Fibroblast of lung (primary cell): Measurements from ENCODE around the gene ZNF503. TPM values are rescaled to one million over a fixed set of nuclear protein-coding genes. Genes with fewer than 3 reads are reported as not detected.

ENCODE experiments used
- DNase-seq, 2 donors: peaks; one replicate each; pipeline versions ENCODE4 v3.0.0 to v3.0.0-alpha.2; 2010; ENCODE audit warnings: low read depth in 2 of 2
- H2AFZ ChIP-seq: 2 replicates; pipeline ENCODE4 v1.5.1; 2012; ENCODE audit warnings: low read length, control low read depth, inconsistent platforms
- H3K27ac ChIP-seq: 2 replicates; pipeline ENCODE4 v1.5.1; 2011; ENCODE audit warnings: low read length, control low read depth; ENCODE audit not compliant: insufficient read depth
- H3K27me3 ChIP-seq: 2 replicates; pipeline ENCODE4 v1.5.1; 2011; ENCODE audit warnings: mild to moderate bottlenecking, low read length; ENCODE audit not compliant: control insufficient read depth, insufficient read depth
- H3K36me3 ChIP-seq: 2 replicates; pipeline ENCODE4 v1.5.1; 2011; ENCODE audit warnings: low read length; ENCODE audit not compliant: control insufficient read depth, insufficient read depth
- H3K4me1 ChIP-seq: 2 replicates; pipeline ENCODE4 v1.5.1; 2011; ENCODE audit warnings: low read length; ENCODE audit not compliant: control insufficient read depth, insufficient read depth; ENCODE audit errors: extremely low read depth
- H3K4me2 ChIP-seq: 2 replicates; pipeline ENCODE4 v1.5.1; 2011; ENCODE audit warnings: low read length, control low read depth; ENCODE audit not compliant: insufficient read depth; ENCODE audit errors: extremely low read depth
- H3K4me3 ChIP-seq, 4 experiments: fragments of 200-600 bp in 1 of 4; sonication (generic) in 1 of 4; replicated peaks in 1 of 4; 2 replicates each; pipeline ENCODE4 v1.5.1; 2011 to 2016; ENCODE audit warnings: low read length in 4 of 4, low read depth in 3 of 4, mild to moderate bottlenecking in 3 of 4, control low read depth in 2 of 4, inconsistent platforms in 1 of 4, mixed read lengths in 1 of 4; ENCODE audit not compliant: insufficient read depth in 1 of 4; ENCODE audit errors: control extremely low read depth in 1 of 4
- H3K79me2 ChIP-seq: 2 replicates; pipeline ENCODE4 v1.5.1; 2012; ENCODE audit warnings: mild to moderate bottlenecking, low read length, inconsistent platforms; ENCODE audit not compliant: control insufficient read depth, insufficient read depth
- H3K9ac ChIP-seq: 2 replicates; pipeline ENCODE4 v1.5.1; 2011; ENCODE audit warnings: mild to moderate bottlenecking, low read length, control low read depth; ENCODE audit not compliant: insufficient read depth
- H3K9me3 ChIP-seq: 2 replicates; pipeline ENCODE4 v1.5.1; 2012; ENCODE audit warnings: low read depth, low read length; ENCODE audit not compliant: control insufficient read depth, insufficient read depth
- H4K20me1 ChIP-seq: 2 replicates; pipeline ENCODE4 v1.5.1; 2011; ENCODE audit warnings: low read length; ENCODE audit not compliant: control insufficient read depth, insufficient read depth; ENCODE audit errors: extremely low read depth
- CTCF ChIP-seq, 2 donors: IDR thresholded peaks in 1 of 2; conservative IDR thresholded peaks in 1 of 2; 1 replicate in 1 of 2; 2 replicates in 1 of 2; pipeline ENCODE4 v1.5.1; 2011 to 2012; ENCODE audit warnings: low read length in 2 of 2, control low read depth in 1 of 2, inconsistent platforms in 1 of 2, low read depth in 1 of 2, mild to moderate bottlenecking in 1 of 2
- EZH2 ChIP-seq: IDR thresholded peaks from 2 replicates; pipeline ENCODE4 v1.5.1; 2012; ENCODE audit warnings: low read length, control low read depth, mild to moderate bottlenecking; ENCODE audit errors: missing control alignments
- polyA plus RNA-seq, 2 donors: library from polyadenylated mRNA; depleted of rRNA in 1 of 2; stranded (reverse) in 1 of 2; unstranded in 1 of 2; fragments of >200 nt; gene quantifications; 2 replicates each; pipeline ENCODE4 v1.2.1, GENCODE V29; 2011 to 2012; ENCODE audit warnings: missing spikeins in 1 of 2
- total RNA-seq: library from RNA; depleted of rRNA; stranded (reverse); fragments of >200 nt; gene quantifications from 2 replicates; pipeline ENCODE4 v1.2.1, GENCODE V29; 2014

Gene ZNF503
- total and polyA plus RNA-seq, 2 donors (not counting 1 experiment from before 2014, with no cell fraction given): 4.9 to 7.1 TPM

DNA sequence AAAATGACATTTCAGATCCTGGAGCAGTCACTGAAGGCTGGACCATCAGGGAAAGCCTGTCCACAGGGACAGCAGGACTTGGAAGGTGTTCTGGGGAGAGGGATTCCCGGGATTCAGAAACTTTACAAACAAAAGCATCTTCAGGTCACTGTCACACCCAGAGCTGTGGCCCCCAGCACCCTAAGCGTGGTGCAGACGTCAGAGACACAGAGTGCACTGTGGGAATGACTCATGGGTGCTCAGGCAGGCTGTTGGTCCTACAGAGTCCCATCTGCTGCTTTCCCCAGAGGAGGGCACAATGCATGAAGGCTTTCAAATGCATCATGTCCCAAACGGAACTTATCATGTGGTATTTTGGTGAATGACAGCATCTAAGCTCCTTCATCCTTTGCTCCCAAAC, 16.7 kb upstream of the ZNF503 start:
- H3K4me2 ChIP-seq: no peak overlapping the region
- no peaks in the 10 kb centered on the region for H3K36me3 ChIP-seq
- no peak for DNase-seq
- H3K4me1 ChIP-seq: no peaks in the 10 kb centered on the region
- H4K20me1 ChIP-seq: no peaks in the 10 kb centered on the region
- no peak overlapping the region for H2AFZ ChIP-seq
- H3K9me3 ChIP-seq: no peaks in the 10 kb centered on the region
- no peak for TF ChIP-seq CTCF (conservative IDR thresholded peaks at IDR 0.05 in 1 of 2, IDR thresholded peaks at IDR 0.05 in 1 of 2; ENCODE audit: low read depth in 1 of 2, low read length in 2 of 2)
- no peak for TF ChIP-seq EZH2
- H3K9ac ChIP-seq: no peak overlapping the region
- peaks cover 8% of the 10 kb centered on the region for H3K27me3 ChIP-seq
- no peaks in the 10 kb centered on the region for H3K79me2 ChIP-seq
- no peak overlapping the region for H3K4me3 ChIP-seq
- H3K27ac ChIP-seq: no peak overlapping the region

DNA sequence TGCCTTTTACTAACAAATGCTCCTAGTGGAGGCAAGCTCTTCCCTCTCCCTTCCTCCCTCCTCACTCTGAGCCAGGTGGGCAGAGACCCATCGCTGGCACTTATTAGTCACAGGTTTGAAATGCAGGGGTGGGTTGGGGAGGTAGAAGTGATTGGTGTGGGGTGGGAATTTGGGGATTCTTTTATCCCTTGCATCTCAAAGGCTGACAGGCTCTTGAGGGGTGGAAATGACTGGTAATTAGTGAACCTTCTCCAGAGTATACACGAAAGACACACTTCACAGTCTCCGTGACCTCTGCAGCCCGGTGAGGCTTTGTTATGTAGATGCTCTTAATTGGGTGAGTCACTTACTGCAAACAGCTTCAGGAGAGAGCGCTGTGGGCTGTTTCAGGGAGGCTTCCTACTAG, 16.0 kb upstream of the ZNF503 start:
- no peaks in the 10 kb centered on the region for H4K20me1 ChIP-seq
- H3K27ac ChIP-seq: no peak overlapping the region
- H3K4me3 ChIP-seq: no peak overlapping the region
- no peaks in the 10 kb centered on the region for H3K79me2 ChIP-seq
- H2AFZ ChIP-seq: no peak overlapping the region
- no peaks in the 10 kb centered on the region for H3K36me3 ChIP-seq
- no peaks in the 10 kb centered on the region for H3K9me3 ChIP-seq
- no peak overlapping the region for H3K4me2 ChIP-seq
- peaks cover 8% of the 10 kb centered on the region for H3K27me3 ChIP-seq
- TF ChIP-seq EZH2: no peak
- no peak for TF ChIP-seq CTCF (conservative IDR thresholded peaks at IDR 0.05 in 1 of 2, IDR thresholded peaks at IDR 0.05 in 1 of 2; ENCODE audit: low read depth in 1 of 2, low read length in 2 of 2)
- peak in 1 of 2 donors; percentile 48 for DNase-seq
- H3K4me1 ChIP-seq: no peaks in the 10 kb centered on the region
- no peak overlapping the region for H3K9ac ChIP-seq

DNA sequence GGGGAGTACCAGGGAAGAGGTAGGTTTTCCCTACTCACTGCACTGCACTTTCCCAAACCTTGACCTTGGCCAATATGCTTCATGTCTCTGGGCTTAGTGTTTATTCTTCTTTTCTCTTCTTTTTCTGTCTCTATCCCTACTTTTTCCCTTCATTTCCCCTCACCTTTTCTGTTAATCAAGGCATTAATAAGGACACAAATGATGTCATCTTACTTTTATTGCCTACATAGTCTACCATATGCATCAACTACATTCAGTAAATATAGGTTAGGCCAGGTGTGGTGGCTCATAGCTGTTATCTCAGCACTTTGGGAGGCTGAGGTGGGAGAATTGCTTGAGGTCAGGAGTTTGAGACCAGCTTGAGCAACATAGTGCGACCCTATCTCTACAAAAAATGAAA, 13.0 kb upstream of the ZNF503 start:
- H2AFZ ChIP-seq: no peak overlapping the region
- no peaks in the 10 kb centered on the region for H3K9me3 ChIP-seq
- H3K27ac ChIP-seq: no peak overlapping the region
- H3K4me2 ChIP-seq: no peak overlapping the region
- H3K79me2 ChIP-seq: no peaks in the 10 kb centered on the region
- H3K4me3 ChIP-seq: no peak overlapping the region
- H4K20me1 ChIP-seq: no peaks in the 10 kb centered on the region
- H3K27me3 ChIP-seq: peaks cover 13% of the 10 kb centered on the region
- H3K9ac ChIP-seq: no peak overlapping the region
- H3K4me1 ChIP-seq: no peaks in the 10 kb centered on the region
- no peaks in the 10 kb centered on the region for H3K36me3 ChIP-seq
- no peak for TF ChIP-seq EZH2
- TF ChIP-seq CTCF (conservative IDR thresholded peaks at IDR 0.05 in 1 of 2, IDR thresholded peaks at IDR 0.05 in 1 of 2; ENCODE audit: low read depth in 1 of 2, low read length in 2 of 2): no peak
- DNase-seq: no peak
